ENCODE results near the gene PGAM5. TPM values are rescaled to one million over a fixed set of nuclear protein-coding genes. Genes with fewer than 3 reads are reported as not detected.

PGAM5 gene
- total and polyA plus RNA-seq, 4 donors, result 11.0 to 32.4 (median 23.1) TPM

GRCh38 chr12:132716356-132716755 is 5.7 kb downstream of the PGAM5 start:
- Histone ChIP-seq H3K27ac (ENCODE audit: low read depth in 1 of 2, low read length in 1 of 2) (no peak overlapping the region), H3K9me3 (ENCODE audit: control insufficient read depth in 4 of 4, insufficient read depth in 3 of 4, low read length in 3 of 4) (no peaks in the 10 kb centered on the region), H3K9ac (ENCODE audit: insufficient read depth in 1 of 2, low read length in 2 of 2) (no peak overlapping the region), H3K36me3 (ENCODE audit: control insufficient read depth in 4 of 4, insufficient read depth in 4 of 4, low read length in 4 of 4) (peaks cover 9 to 51% (median 18%) of the 10 kb centered on the region in 4 donors), H3K4me3 (no peak overlapping the region), H3K27me3 (ENCODE audit: control insufficient read depth in 3 of 3, insufficient read depth in 3 of 3, low read length in 2 of 3) (no peaks in the 10 kb centered on the region), H3K4me1 (ENCODE audit: control insufficient read depth in 5 of 5, insufficient read depth in 5 of 5, low read length in 5 of 5) (peaks cover 0 to 5% (median 0%) of the 10 kb centered on the region in 5 donors)
- WGBS, 2 donors, result 83 to 90% methylated on average over 11 of the region's 11 CpGs
- DNase-seq (no peak), ATAC-seq (ENCODE audit: insufficient read depth, low FRiP score) (no peak)
- no peak for TF ChIP-seq CTCF (IDR thresholded peaks at IDR 0.05; ENCODE audit: control extremely low read depth, extremely low read depth)

- DNase-seq, result no peak
- TF ChIP-seq CTCF (IDR thresholded peaks at IDR 0.05; ENCODE audit: control extremely low read depth, extremely low read depth), result no peak
These were observed 6.4 kb downstream of the PGAM5 start for GRCh38 chr12:132717011-132717410.

GRCh38 chr12:132717531-132718387 is 7.1 kb downstream of the PGAM5 start:
- no peak overlapping the region for H3K4me3 ChIP-seq
- peaks cover 9 to 54% (median 20%) of the 10 kb centered on the region in 4 donors for H3K36me3 ChIP-seq (ENCODE audit: control insufficient read depth in 4 of 4, insufficient read depth in 4 of 4, low read length in 4 of 4)
- no peak overlapping the region for H3K9ac ChIP-seq (ENCODE audit: insufficient read depth in 1 of 2, low read length in 2 of 2)
- TF ChIP-seq CTCF (IDR thresholded peaks at IDR 0.05; ENCODE audit: control extremely low read depth, extremely low read depth), result no peak
- no peak for ATAC-seq (ENCODE audit: insufficient read depth, low FRiP score)
- H3K27ac ChIP-seq (ENCODE audit: low read depth in 1 of 2, low read length in 1 of 2), result no peak overlapping the region
- WGBS, 2 donors, result 95 to 96% methylated on average over 61 of the region's 61 CpGs
- H3K4me1 ChIP-seq (ENCODE audit: control insufficient read depth in 5 of 5, insufficient read depth in 5 of 5, low read length in 5 of 5), result peaks cover 0 to 2% (median 0%) of the 10 kb centered on the region in 5 donors
- no peaks in the 10 kb centered on the region for H3K27me3 ChIP-seq (ENCODE audit: control insufficient read depth in 3 of 3, insufficient read depth in 3 of 3, low read length in 2 of 3)
- peak in 1 of 3 donors; percentile 16 for DNase-seq
- no peaks in the 10 kb centered on the region for H3K9me3 ChIP-seq (ENCODE audit: control insufficient read depth in 4 of 4, insufficient read depth in 3 of 4, low read length in 3 of 4)

More at GRCh38 chr12:132717011-132717410, 6.4 kb downstream of the PGAM5 start:
- Histone ChIP-seq H3K27me3 (ENCODE audit: control insufficient read depth in 3 of 3, insufficient read depth in 3 of 3, low read length in 2 of 3) (no peaks in the 10 kb centered on the region), H3K36me3 (ENCODE audit: control insufficient read depth in 4 of 4, insufficient read depth in 4 of 4, low read length in 4 of 4) (peaks cover 9 to 54% (median 18%) of the 10 kb centered on the region in 4 donors), H3K27ac (ENCODE audit: low read depth in 1 of 2, low read length in 1 of 2) (no peak overlapping the region), H3K4me3 (no peak overlapping the region), H3K9me3 (ENCODE audit: control insufficient read depth in 4 of 4, insufficient read depth in 3 of 4, low read length in 3 of 4) (no peaks in the 10 kb centered on the region), H3K9ac (ENCODE audit: insufficient read depth in 1 of 2, low read length in 2 of 2) (no peak overlapping the region), H3K4me1 (ENCODE audit: control insufficient read depth in 5 of 5, insufficient read depth in 5 of 5, low read length in 5 of 5) (peaks cover 0 to 2% (median 0%) of the 10 kb centered on the region in 5 donors)
- WGBS, 2 donors, result 84 to 93% methylated on average over 17 of the region's 17 CpGs
- ATAC-seq (ENCODE audit: insufficient read depth, low FRiP score), result no peak
